ENCODE measurements around the gene ATF6B. TPM values are rescaled to one million over a fixed set of nuclear protein-coding genes. Genes with fewer than 3 reads are reported as not detected.

The ATF6B gene
- total RNA-seq, 4 donors from 2014 or later = 13.3 to 26.9 (median 25.2) TPM

GRCh38 chr6:32133786-32134185 lies 5.7 kb upstream of the ATF6B start:
- H3K9me3 ChIP-seq = no peaks in the 10 kb centered on the region
- no peaks in the 10 kb centered on the region for H3K36me3 ChIP-seq
- TF ChIP-seq POLR2AphosphoS5 (IDR thresholded peaks at IDR 0.05) = no peak
- TF ChIP-seq, protein P1, sequence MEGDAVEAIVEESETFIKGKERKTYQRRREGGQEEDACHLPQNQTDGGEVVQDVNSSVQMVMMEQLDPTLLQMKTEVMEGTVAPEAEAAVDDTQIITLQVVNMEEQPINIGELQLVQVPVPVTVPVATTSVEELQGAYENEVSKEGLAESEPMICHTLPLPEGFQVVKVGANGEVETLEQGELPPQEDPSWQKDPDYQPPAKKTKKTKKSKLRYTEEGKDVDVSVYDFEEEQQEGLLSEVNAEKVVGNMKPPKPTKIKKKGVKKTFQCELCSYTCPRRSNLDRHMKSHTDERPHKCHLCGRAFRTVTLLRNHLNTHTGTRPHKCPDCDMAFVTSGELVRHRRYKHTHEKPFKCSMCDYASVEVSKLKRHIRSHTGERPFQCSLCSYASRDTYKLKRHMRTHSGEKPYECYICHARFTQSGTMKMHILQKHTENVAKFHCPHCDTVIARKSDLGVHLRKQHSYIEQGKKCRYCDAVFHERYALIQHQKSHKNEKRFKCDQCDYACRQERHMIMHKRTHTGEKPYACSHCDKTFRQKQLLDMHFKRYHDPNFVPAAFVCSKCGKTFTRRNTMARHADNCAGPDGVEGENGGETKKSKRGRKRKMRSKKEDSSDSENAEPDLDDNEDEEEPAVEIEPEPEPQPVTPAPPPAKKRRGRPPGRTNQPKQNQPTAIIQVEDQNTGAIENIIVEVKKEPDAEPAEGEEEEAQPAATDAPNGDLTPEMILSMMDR (IDR thresholded peaks at IDR 0.05) = no peak
- no peak for TF ChIP-seq POLR2A (IDR thresholded peaks at IDR 0.05)
- no peak for TF ChIP-seq EP300 (IDR thresholded peaks at IDR 0.05)
- H3K27me3 ChIP-seq = no peaks in the 10 kb centered on the region
- H3K4me3 ChIP-seq = no peak overlapping the region
- WGBS, 2 donors (ENCODE audit: low coverage in 1 of 2) = 74 to 77% methylated on average over 3 to 4 of the region's 4 CpGs
- H3K4me1 ChIP-seq = peaks cover 7 to 15% (median 8%) of the 10 kb centered on the region in 3 donors
- H3K27ac ChIP-seq = no peak overlapping the region
- no peak for ATAC-seq

DNA sequence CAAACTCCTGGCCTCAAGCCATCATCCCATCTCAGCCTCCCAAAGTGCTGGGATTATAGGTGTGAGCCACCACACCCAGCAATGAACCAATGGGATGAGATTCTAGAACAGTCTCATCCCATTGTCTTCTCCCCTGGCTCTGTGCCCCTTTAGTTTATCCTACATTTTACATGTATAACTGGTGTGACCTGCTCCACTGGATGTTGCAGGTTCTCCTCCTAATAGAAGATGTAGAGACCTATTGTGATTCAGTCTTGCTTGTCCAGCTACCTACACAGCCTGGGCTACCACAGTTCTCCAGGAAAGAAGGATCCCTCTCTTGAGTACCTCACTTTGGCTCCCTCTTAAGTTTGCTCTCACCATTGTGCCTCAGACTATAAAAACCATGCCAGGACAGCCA lies 4.1 kb upstream of the ATF6B start:
- no peak overlapping the region for H3K27ac ChIP-seq
- TF ChIP-seq POLR2A (IDR thresholded peaks at IDR 0.05) (no peak), POLR2AphosphoS5 (IDR thresholded peaks at IDR 0.05) (no peak), EP300 (IDR thresholded peaks at IDR 0.05) (no peak)
- TF ChIP-seq, protein P1 (IDR thresholded peaks at IDR 0.05) = no peak
- H3K4me1 ChIP-seq = peaks cover 7 to 27% (median 16%) of the 10 kb centered on the region in 3 donors
- H3K27me3 ChIP-seq = no peaks in the 10 kb centered on the region
- H3K36me3 ChIP-seq = no peaks in the 10 kb centered on the region
- H3K4me3 ChIP-seq = no peak overlapping the region
- no peaks in the 10 kb centered on the region for H3K9me3 ChIP-seq
- ATAC-seq = no peak

- 75 to 88% methylated on average over 5 to 9 of the region's 14 CpGs for WGBS, 2 donors (ENCODE audit: low coverage in 1 of 2)
- Histone ChIP-seq H3K4me1 (peaks cover 7 to 33% (median 22%) of the 10 kb centered on the region in 3 donors), H3K9me3 (no peaks in the 10 kb centered on the region), H3K4me3 (no peak overlapping the region), H3K36me3 (peaks cover 0 to 5% of the 10 kb centered on the region in 2 donors), H3K27ac (no peak overlapping the region), H3K27me3 (no peaks in the 10 kb centered on the region)
- TF ChIP-seq, protein P1 (IDR thresholded peaks at IDR 0.05) = no peak
- TF ChIP-seq POLR2AphosphoS5 (IDR thresholded peaks at IDR 0.05) = no peak
- TF ChIP-seq EP300 (IDR thresholded peaks at IDR 0.05) = no peak
- no peak for TF ChIP-seq POLR2A (IDR thresholded peaks at IDR 0.05)
- no peak for ATAC-seq
These were observed 3.4 kb upstream of the ATF6B start for GRCh38 chr6:32131439-32131948.

DNA sequence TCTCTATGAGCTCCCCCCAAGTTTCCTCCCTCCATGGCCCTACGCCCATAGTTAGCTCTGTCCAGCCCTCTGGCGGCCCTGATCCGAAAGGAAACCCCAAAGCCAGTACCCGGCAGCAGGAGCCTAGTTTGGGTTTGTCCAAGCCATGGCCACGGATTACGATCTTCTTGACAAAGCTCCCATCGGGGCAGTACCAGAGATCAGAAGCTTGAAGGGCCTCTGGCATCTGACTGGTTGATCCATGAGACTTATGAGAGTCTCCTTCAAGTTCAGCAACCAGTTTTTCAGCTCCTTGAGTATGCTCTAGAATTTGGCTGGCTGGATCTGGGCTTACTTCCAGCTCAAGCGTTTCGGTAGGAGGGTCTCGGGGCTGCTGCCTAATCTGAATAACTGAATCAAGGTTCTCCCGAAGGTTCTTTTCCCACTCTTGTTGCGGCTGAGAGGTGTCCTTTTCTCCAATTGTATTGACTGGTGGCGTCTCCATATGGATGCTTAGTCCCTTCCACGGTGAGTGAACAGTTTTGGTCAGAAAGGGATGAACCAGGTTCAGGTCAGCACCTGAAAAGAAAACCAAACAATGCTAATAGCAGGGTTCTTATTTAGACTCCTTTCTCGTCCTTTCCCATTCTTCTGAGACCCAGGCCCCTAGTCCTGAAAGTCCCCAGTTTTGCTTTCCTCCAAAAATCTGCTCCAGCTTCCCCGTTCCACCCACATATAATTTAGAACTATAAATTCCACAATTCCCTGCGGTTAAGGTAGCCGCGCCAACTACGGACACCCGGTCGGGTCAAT lies 1.4 kb upstream of the ATF6B start:
- Histone ChIP-seq H3K9me3 (no peaks in the 10 kb centered on the region), H3K4me1 (peaks cover 7 to 49% (median 24%) of the 10 kb centered on the region in 3 donors), H3K4me3 (peak overlapping the region; percentile 50 to 89), H3K27ac (peak overlapping the region; percentile 47 to 93 (median 92)), H3K27me3 (no peaks in the 10 kb centered on the region), H3K36me3 (peaks cover 0 to 25% of the 10 kb centered on the region in 2 donors)
- ATAC-seq = peak; percentile 50
- 18 to 37% methylated on average over 8 to 16 of the region's 22 CpGs for WGBS, 2 donors (ENCODE audit: low coverage in 1 of 2)
- TF ChIP-seq POLR2AphosphoS5 (IDR thresholded peaks at IDR 0.05) (peak; percentile 87), POLR2A (IDR thresholded peaks at IDR 0.05) (no peak)

DNA sequence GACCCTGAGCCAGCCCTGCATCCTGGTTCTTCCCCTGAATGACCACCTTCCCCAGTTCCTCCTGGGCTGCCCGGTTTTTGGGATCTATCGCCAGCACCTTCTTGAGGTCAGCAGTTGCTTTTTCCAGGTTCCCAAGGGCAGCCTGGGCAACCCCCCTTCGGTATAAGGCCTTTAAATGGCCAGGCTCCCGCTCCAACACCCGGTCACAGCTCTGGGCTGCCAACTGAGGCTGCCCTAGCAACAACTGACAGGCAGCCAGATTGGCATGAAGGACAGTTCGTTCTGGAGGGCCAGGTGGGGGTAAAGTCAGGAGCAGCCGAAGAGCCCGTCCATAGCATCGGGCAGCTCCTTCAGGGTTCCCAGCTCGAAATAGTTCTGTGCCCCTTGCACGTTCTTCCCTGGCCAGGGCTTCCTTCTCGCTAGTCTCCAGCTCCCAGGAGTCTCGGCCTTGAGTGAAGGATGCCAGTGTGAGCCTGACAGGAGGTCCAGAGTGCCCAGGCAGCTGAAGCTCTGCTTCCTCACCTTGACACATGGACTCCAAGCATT lies 778 bp upstream of the ATF6B start:
- Histone ChIP-seq H3K4me1 (peaks cover 7 to 50% (median 24%) of the 10 kb centered on the region in 3 donors), H3K9me3 (no peaks in the 10 kb centered on the region), H3K27me3 (no peaks in the 10 kb centered on the region), H3K36me3 (peaks cover 0 to 32% of the 10 kb centered on the region in 2 donors), H3K4me3 (peak overlapping the region in 1 of 2 donors; percentile 89), H3K27ac (peak overlapping the region in 3 of 4 donors; percentile 91 to 93 (median 92))
- no peak for TF ChIP-seq POLR2A (IDR thresholded peaks at IDR 0.05)
- ATAC-seq = no peak
- 93% methylated on average over 8 of the region's 13 CpGs; no CpG with 5 or more reads in 1 of the 2 donors for WGBS, 2 donors (ENCODE audit: low coverage in 1 of 2)

Data from gastroesophageal sphincter (tissue), 4 donors.